HG02610 (cell line): ENCODE data around the gene RTN4RL1.

Experiments
- ATAC-seq: cut with Tn5 transposase; IDR thresholded peaks from one replicate; pipeline ENCODE4 v1.9.1; 2021; ENCODE audit warnings: mild to moderate bottlenecking, moderate library complexity; ENCODE audit not compliant: unreplicated experiment

RTN4RL1 gene

GRCh38 chr17:2048805-2049204 is 23.7 kb upstream of the RTN4RL1 start:
- no peak for ATAC-seq

DNA sequence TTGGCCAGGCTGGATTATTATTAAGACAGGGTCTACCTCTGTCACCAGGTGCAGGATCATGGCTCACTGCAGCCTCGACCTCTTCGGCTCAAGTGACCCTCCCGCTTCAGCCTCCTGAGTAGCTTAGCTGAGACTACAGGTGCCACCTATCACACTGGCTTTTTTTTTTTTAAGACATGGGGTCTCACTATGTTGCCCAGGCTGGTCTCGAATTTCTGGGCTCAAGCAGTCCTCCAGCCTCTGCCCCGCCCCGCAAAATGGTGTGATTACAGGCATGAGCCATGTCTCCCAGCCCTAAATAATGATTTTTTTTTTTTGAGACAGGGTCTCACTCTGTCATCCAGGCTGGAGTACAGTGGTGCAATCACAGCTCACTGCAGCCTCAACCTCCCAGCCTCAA is 22.5 kb upstream of the RTN4RL1 start:
- ATAC-seq, result no peak

GRCh38 chr17:2044263-2044894 is 19.2 kb upstream of the RTN4RL1 start:
- ATAC-seq, result no peak

DNA sequence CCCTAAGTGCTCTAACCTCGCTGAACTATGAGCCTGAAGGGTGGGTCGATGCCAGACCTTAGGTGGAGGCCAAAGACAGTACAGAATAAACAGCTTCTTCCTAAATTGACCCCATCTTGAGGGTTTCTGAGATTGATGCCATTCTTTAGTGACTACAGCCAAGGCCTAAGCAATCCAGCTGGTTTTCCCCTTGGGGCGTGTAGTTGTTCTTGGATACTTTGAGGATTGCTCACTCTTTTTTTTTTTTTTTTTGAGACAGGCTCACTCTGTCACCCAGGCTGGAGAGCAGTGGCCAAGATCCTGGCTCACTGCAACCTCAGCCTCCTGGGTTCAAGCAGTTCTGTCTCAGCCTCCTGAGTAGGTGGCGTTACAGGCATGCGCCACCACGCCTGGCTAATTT is 18.7 kb upstream of the RTN4RL1 start:
- no peak for ATAC-seq

DNA sequence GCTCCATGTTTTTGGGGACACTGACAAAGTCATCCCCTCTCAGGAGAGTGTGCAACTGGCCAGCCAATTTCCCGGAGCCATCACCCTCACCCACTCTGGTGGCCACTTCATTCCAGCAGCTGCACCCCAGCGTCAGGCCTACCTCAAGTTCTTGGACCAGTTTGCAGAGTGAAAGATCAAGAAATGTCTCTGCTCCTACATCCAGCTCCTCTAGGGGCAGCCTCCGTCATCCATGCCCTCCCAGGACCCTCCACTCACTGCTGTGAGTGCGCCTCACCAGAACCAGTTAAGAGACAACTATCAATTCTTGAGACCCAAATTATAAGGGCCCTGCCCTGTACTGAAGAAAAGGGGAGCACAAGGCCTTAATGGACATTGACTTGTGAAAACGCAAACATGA is 17.8 kb upstream of the RTN4RL1 start:
- ATAC-seq, result no peak

DNA sequence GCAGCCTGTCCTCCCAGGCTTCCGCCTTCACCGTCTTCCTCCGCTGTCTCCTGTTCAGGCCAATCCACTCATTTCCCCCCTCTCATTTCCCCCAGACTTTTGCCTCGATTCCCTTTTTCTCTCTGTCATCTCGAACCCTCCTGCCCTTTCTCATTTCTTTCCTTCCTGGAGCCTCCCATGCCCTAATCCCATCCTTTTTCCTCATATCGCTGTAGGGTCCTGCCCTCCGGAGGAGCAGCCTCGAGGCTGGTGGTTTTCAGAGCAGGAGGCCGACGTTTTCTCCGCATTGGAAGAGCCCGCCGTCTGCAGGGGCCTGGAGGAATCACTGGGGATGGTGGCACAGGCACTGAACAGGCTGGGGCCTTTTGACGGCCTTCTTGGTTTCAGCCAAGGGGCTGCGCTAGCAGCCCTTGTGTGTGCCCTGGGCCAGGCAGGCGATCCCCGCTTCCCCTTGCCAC is 17.3 kb upstream of the RTN4RL1 start:
- no peak for ATAC-seq

DNA sequence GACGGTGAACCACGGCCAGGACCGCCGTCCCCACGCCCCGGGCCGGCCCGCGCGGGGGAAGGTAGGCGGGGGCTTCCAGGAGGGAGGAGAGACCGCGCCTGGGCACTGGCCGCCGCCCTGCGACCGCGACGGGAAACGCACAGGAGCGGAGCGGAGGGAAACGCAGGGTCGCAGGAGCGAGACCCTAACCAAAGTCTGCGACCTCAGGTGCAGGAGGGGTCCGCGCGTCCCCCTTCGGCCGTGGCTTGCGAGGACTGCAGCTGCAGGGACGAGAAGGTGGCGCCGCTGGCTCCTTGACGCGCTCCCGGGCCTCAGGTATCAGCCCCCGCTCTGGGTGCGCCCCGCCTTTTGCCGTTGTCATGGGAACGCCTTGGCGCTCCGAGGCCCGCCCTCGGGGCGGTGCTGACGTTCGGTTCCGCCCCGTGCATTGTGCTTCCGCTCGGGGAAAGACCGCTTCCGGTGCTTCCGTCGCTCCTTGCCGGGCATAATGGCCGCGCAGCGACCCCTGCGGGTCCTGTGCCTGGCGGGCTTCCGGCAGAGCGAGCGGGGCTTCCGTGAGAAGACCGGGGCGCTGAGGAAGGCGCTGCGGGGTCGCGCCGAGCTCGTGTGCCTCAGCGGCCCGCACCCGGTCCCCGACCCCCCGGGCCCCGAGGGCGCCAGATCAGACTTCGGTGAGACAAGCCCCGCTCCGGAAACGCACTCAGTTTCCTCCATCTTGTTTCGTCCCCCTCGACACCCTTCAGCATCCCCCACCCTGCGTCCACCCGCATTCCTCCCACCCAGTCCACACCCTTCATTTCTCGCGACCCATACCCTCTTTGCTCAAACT is 16.6 kb upstream of the RTN4RL1 start, which contains the start of gene OVCA2:
Gene OVCA2 (plus strand): TSS at position 462 of the 829 bp plus-strand sequence. CDS start 26 bp downstream, at position 488.
- ATAC-seq, result peak; percentile 87

GRCh38 chr17:2040942-2041560 is 15.9 kb upstream of the RTN4RL1 start:
- ATAC-seq, result no peak

GRCh38 chr17:2040219-2040827 is 15.2 kb upstream of the RTN4RL1 start:
- no peak for ATAC-seq

- no peak for ATAC-seq
Measured at GRCh38 chr17:2037155-2037554, 12.0 kb upstream of the RTN4RL1 start.

GRCh38 chr17:2035541-2036488 is 10.7 kb upstream of the RTN4RL1 start:
- no peak for ATAC-seq

DNA sequence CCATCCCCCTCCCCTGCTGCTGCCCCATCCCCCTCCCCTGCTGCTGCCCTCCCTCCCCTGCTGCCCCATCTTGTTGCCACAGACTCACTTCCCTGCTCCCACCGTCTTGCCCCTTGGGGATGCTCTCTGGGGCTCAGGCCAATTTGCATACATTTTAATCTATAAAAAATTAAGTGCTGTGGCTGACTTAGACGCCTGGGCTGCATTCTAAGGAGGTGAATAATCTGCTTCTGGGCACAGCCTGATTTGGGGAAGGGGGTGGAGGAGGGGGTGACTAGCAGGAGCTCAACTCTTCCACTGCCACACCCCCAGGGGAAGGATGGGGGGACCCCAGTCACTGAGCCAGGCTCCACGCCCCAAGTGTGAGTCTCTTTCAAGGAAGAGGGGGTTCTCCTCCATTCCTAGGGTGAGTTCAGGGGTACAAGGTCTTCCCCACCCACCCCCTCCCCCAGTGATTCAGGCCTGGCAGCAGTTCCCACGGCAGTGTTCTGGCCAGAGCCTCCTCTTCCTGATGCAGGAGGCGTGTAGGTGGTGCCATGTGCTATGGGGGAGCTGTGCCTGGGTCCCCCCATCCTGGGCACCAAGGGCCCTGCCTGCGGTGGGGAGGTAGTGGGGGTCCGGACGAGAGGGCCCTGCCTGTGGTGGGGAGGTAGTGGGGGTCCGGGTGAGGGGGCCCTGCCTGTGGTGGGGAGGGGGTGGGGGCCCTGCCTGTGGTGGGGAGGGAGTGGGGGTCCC is 9.8 kb upstream of the RTN4RL1 start:
- ATAC-seq, result no peak

DNA sequence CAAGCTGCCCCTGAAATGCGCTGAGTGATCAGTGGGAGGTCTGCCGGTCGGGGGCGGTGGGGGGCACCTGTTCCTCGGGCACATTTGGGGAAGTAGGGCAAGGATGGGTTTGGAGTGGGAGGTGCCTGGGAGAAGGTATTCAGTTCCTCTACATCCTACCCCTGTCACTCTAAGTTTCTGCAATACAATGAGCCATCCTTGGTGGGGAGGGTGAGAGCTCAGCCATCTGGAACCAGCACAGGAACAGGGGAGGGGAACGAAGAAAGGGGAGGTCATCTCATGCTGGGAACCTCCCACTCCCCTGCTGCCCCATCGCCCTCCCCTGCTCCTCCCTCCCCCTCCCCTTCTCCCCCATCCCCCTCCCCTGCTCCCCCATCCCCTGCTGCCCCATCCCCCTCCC is 9.0 kb upstream of the RTN4RL1 start:
- ATAC-seq, result no peak

- ATAC-seq, result no peak
Measured at GRCh38 chr17:2033153-2033552, 8.0 kb upstream of the RTN4RL1 start.

- ATAC-seq, result no peak
Measured at GRCh38 chr17:2030779-2031163, 5.6 kb upstream of the RTN4RL1 start.

DNA sequence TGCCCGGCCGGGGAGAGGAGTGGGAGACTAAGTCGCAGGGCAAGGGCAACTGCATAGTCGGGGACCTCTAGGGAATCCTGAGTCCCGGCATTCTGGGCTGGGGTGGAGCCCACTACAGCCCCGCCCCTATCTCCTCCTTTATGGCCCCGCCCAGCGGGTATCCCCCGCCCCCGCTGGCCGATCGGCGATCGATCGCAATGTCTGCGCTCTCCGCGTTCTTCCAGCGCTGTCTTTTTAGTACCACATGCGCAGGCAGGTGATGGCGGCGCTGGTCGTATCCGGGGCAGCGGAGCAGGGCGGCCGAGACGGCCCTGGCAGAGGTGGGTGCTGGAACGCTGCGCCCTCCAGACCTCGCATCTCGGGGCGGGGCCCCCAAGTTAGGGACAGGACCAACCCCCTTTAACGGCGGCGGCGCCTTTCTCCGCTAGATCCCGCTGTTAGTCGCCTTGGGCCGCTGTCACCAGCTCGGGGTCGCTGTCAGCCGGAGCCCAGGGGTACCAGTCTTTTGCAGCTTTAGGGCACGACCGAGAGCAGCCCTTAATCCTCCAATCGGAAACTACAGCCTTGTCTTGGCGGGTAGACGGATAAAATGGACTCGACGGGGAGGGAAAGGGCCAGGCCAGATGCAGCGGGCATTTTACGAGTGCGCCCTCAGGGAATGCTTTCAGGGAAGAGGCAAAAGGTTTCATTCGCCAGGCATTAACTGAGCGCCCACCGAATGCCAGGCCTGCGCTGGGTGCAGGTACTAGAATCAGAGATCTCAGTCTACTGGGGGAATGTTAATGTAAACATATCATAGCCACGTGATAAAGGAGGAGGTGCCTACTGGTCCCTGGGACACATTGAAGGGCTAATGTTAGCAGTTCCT is 5.0 kb upstream of the RTN4RL1 start, which contains the start of gene DPH1:
Gene DPH1 (plus strand): TSS at position 243 of the 868 bp plus-strand sequence. CDS start 17 bp downstream, at position 260.
- ATAC-seq, result peak; percentile 80

GRCh38 chr17:2028737-2029136 is 3.6 kb upstream of the RTN4RL1 start:
- ATAC-seq, result no peak

DNA sequence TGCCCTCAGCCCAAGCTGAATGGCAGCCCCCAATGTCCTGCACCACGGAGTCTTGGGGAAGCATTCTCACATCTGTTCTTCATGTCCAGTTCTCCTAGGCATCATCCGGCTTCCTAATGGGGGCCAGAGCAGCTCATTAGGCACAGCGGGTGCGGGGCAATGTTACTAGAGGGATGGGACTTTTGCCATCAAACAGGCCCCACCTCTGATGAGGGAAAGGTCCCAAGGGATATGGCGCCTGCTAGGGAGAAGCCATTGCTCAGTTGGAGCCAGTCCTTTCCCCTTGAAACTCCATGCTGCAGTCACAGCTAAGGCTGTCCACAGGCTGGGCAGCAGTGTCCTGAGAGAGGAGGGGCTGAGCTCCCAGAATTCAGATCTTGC is 3.1 kb upstream of the RTN4RL1 start:
- no peak for ATAC-seq
